ENCODE results near the gene NCR3LG1.

GRCh38 chr11:17408026-17408425 is 56.4 kb downstream of the NCR3LG1 start:
- no peak for TF ChIP-seq TAF1 (IDR thresholded peaks at IDR 0.05; ENCODE audit: control insufficient read depth, extremely low read depth, insufficient read depth, low read length, severe bottlenecking)
- no peak for TF ChIP-seq THRA (IDR thresholded peaks at IDR 0.05)
- no peak for TF ChIP-seq CTCF (IDR thresholded peaks at IDR 0.05 in 2 of 3, conservative IDR thresholded peaks at IDR 0.05 in 1 of 3; ENCODE audit: insufficient read depth in 2 of 3, low read depth in 1 of 3, low read length in 3 of 3)
- TF ChIP-seq, protein P1, sequence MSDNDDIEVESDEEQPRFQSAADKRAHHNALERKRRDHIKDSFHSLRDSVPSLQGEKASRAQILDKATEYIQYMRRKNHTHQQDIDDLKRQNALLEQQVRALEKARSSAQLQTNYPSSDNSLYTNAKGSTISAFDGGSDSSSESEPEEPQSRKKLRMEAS (CRISPR knock-in tag; IDR thresholded peaks at IDR 0.05) = no peak
- no peak for TF ChIP-seq ZBTB33 (CRISPR knock-in tag; IDR thresholded peaks at IDR 0.05)
- no peak for TF ChIP-seq POLR2A (conservative IDR thresholded peaks at IDR 0.05)
- TF ChIP-seq SMARCA4 (IDR thresholded peaks at IDR 0.05) = no peak
- TF ChIP-seq, protein P2, sequence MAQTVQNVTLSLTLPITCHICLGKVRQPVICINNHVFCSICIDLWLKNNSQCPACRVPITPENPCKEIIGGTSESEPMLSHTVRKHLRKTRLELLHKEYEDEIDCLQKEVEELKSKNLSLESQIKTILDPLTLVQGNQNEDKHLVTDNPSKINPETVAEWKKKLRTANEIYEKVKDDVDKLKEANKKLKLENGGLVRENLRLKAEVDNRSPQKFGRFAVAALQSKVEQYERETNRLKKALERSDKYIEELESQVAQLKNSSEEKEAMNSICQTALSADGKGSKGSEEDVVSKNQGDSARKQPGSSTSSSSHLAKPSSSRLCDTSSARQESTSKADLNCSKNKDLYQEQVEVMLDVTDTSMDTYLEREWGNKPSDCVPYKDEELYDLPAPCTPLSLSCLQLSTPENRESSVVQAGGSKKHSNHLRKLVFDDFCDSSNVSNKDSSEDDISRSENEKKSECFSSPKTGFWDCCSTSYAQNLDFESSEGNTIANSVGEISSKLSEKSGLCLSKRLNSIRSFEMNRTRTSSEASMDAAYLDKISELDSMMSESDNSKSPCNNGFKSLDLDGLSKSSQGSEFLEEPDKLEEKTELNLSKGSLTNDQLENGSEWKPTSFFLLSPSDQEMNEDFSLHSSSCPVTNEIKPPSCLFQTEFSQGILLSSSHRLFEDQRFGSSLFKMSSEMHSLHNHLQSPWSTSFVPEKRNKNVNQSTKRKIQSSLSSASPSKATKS (CRISPR knock-in tag; IDR thresholded peaks at IDR 0.05) = no peak
- TF ChIP-seq, protein P3, sequence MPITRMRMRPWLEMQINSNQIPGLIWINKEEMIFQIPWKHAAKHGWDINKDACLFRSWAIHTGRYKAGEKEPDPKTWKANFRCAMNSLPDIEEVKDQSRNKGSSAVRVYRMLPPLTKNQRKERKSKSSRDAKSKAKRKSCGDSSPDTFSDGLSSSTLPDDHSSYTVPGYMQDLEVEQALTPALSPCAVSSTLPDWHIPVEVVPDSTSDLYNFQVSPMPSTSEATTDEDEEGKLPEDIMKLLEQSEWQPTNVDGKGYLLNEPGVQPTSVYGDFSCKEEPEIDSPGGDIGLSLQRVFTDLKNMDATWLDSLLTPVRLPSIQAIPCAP (CRISPR knock-in tag; IDR thresholded peaks at IDR 0.05; ENCODE audit: borderline replicate concordance) = no peak

All from K562 (cell line).